HG03060 (cell line): ENCODE data around the gene FOXC1.

Source experiments
- ATAC-seq: cut with Tn5 transposase; IDR thresholded peaks from one replicate; pipeline ENCODE4 v1.9.1; 2021; ENCODE audit warnings: low read depth, moderate number of reproducible peaks; ENCODE audit not compliant: unreplicated experiment

FOXC1 gene

DNA sequence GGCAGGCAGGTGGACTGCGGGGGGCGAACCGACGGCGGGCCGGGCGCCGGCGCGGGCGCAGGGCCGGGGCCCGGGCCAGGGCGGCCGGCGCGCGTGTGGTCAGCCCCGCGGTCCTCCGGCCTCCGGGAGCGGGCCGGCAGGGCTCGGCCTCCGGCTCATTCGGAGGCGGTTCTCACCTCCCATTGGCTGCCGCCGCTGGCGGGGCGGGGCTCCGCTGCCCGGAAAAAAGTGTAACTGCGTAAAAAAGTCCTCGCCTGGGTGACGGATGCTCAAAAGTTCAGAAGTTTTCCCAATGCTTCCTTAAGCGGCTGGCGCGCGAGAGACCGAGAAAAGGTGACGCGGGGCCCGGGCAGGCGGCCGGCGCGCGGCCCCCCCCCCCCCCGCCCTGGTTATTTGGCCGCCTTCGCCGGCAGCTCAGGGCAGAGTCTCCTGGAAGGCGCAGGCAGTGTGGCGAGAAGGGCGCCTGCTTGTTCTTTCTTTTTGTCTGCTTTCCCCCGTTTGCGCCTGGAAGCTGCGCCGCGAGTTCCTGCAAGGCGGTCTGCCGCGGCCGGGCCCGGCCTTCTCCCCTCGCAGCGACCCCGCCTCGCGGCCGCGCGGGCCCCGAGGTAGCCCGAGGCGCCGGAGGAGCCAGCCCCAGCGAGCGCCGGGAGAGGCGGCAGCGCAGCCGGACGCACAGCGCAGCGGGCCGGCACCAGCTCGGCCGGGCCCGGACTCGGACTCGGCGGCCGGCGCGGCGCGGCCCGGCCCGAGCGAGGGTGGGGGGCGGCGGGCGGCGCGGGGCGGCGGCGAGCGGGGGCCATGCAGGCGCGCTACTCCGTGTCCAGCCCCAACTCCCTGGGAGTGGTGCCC is at the start of gene FOXC1:
Gene FOXC1, plus strand, starts transcription at position 268 of the 849 bp plus-strand sequence. Its CDS starts 531 bp downstream, at position 799.
- ATAC-seq, result no peak

- no peak for ATAC-seq
Measured at GRCh38 chr6:1560281-1561058, 49.2 kb upstream of the FOXC1 start.

GRCh38 chr6:1561355-1561754 is 48.4 kb upstream of the FOXC1 start:
- ATAC-seq, result no peak

- no peak for ATAC-seq
Measured at GRCh38 chr6:1562171-1562955, 47.4 kb upstream of the FOXC1 start.

DNA sequence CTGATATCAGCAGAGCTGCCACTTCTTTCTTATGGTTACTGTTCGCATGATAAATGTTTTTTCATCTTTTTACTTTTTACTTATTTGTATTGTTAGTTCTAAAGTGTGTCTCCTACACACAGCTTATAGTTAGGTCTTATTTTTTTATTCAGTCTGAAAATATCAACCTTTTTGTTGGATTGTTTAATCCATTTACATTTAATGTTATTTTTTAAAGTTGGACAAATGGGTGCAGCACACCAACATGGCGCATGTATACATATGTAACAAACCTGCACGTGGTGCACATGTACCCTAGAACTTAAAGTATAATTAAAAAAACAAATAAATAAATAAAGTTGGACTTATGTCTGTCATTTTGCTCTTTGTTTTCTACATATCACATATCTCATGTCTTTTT is 40.3 kb upstream of the FOXC1 start:
- ATAC-seq, result no peak

GRCh38 chr6:1570848-1571247 is 38.9 kb upstream of the FOXC1 start:
- no peak for ATAC-seq

DNA sequence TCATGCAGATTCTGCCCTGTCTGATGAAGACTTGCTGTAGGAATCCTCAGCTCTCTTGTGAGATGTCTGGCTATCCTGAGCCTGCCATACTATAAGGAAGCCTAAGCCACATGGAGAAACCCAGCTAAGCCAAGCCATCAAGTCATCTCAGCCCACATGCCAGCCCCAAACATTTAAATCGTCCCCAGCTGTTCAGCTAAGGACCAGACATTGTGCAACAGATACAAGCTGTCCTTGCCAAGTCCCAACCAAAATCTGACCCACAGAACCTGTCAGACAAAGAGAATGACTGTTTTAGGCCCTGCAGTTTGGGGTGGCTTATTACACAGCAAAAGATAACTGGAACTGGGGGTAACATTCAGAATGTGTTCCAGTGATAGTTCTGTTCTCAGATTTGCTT is 36.8 kb upstream of the FOXC1 start:
- no peak for ATAC-seq

- no peak for ATAC-seq
Measured at GRCh38 chr6:1574083-1574761, 35.5 kb upstream of the FOXC1 start.

GRCh38 chr6:1574890-1575209 is 34.9 kb upstream of the FOXC1 start:
- no peak for ATAC-seq

DNA sequence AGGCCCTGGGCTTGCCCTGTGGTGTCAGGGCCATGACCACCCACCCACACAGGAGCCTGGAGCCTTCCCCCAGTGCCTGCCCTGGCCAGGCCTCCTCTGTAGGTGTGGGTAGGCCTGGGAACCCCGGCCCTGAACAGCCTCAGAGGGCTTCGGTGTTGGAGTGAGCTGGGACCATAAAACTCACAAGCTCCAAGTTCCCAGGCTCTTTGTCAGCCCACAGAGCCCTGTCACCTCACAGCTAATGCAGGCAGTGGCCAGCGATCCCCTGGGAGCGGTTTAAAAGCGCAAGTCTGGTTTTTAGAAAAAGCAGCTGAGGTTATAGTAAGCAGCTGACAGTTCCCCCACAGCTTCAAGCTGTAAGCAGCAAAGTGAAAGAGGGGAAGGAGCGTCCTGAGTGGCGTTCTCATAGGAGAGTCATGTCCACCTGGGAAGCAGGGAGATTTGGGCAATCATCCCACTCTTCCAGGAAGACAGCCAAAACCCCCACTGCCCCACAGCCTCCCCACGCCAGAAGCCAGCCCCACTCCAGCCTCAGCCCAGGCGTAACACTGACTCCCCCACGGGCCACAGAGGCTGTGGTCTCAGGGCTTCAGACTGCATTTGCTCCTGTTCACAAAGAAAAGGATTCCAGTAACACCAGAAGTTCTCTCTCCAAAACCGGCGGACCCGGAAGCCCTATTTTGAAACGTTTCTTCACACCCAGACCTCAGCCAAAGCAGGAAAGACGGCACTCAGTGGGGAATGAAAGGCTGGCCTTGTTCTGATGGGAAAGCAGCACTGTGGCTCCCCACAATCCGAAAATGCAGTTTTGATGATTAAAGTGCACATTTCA is 34.3 kb upstream of the FOXC1 start:
- ATAC-seq, result no peak

GRCh38 chr6:1576166-1576565 is 33.5 kb upstream of the FOXC1 start:
- no peak for ATAC-seq

DNA sequence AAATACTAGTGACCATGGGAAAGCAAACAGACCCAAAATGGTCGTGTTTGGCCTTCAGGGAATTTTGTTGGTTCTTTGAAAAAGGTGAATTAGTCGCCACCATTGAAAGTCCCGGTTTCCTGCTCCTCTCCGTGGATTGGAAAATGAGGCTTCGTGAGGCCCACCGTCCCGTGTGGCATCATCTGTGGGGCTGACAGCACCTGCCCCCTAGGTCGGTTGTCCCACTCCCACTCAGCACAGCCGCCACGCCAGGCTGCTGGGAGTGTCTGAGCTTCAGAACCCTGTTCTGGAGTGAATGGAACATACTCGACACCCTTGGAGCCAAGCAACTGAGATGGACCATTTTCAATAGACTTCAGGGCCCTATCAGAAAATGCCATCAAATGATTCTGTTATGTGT is 33.0 kb upstream of the FOXC1 start:
- ATAC-seq, result no peak

DNA sequence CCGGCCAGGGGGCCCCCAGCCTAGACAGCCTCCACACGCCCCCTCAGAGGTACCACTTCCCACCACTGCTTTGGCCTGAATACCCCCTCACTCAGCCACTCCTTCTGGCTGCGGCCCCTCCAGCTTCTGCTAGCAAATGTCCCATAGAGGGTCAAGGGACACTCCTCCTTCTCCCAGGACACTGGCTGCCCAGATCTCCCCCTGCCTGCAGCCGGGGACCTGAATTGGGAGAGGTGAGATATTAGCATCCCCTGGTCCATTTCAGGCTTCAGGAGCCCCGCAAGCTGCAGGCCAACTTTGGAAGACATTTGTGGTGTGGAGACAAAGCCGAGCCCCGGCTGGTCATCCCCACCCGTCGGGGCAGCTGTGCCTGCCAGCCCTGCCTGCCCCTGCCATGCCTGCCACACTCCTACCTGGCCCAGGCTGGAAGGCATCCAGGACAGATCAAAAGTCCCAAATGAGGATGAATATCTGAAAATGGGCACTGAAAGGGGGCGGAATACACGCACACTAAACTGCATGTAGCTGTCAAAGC is 32.5 kb upstream of the FOXC1 start:
- ATAC-seq, result no peak

DNA sequence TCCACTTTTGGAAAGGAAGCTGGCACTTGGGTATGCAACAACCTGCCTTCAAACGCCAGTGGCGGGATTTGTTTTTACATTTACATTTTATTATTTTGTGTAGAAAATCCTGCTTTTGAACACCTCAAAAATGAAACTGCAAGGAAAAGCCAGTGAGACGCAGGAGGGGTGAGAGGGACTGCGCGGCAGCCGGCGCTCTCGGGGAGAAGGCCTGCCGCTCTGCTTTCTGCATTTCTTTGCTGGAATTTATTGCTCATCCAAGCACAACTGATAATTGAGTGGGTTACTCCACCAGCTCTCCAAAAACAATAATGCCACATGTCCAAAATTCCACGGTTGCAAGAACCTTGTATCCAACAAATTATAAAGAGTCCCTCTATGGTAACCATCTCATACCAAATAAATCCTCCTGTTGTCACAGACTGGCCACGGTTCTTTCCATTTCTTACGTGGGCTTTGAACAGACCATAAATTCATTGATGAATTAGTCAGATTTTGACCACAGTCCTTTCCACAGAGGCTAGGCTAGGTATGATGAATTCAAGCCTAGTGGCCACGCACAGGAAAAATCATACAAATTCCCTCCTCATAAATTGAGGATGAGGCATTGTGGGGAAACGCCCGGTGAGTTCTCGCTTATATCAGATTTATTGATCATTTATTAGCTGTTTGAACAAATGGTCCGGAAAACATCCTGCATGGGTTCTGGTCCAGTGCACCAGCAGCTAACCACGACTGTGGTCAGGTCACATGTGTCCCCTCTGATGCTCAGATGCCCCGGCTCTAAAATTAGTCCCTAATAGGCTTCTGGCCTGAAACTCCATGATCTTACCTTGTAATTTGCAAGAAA is 31.6 kb upstream of the FOXC1 start:
- no peak for ATAC-seq

DNA sequence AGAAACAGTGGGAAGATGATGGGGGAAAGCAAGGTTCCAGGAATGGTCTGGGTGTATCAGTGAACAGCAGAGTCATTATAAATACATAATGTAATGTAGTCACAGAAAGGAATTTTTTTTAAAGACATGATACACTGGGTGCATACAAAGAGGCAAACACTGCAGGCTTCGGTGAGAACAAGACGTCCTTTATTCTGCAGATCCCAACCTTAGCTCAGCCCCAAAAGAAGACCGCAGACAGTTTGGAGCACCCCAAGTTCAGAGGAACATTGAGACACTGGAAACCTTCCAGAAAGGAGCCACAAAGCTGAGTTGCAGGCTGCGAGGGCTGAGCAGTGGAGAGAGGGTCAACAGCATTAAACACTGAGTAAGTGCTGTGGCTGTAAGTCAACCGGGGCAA is 30.6 kb upstream of the FOXC1 start:
- ATAC-seq, result no peak

- no peak for ATAC-seq
Measured at GRCh38 chr6:1580109-1580508, 29.6 kb upstream of the FOXC1 start.

- ATAC-seq, result no peak
Measured at GRCh38 chr6:1580585-1580984, 29.1 kb upstream of the FOXC1 start.

GRCh38 chr6:1581120-1581991 is 28.4 kb upstream of the FOXC1 start:
- ATAC-seq, result no peak
